ENCODE measurements around the gene RIPOR3. TPM values are rescaled to one million over a fixed set of nuclear protein-coding genes. Genes with fewer than 3 reads are reported as not detected.
"Not testable (repeated sequence)": the region's sequence is repeated elsewhere in the genome, so short reads cannot be mapped to it uniquely, and the experiment has no call there.

Gene RIPOR3
- total RNA-seq, 1 donor from 2014 or later = 5.1 TPM

GRCh38 chr20:50646483-50646996, 44.8 kb downstream of the RIPOR3 start:
- Mint-ChIP-seq H3K4me1 (ENCODE audit: unreplicated experiment) (peaks cover 22% of the 10 kb centered on the region), H3K9me3 (no peaks in the 10 kb centered on the region), H3K4me3 (no peak overlapping the region), H3K27ac (peak overlapping the region; percentile 96), H3K36me3 (no peaks in the 10 kb centered on the region), H3K27me3 (no peaks in the 10 kb centered on the region)
- TF ChIP-seq CTCF (conservative IDR thresholded peaks at IDR 0.05) = peak; percentile 62
- no peak for DNase-seq (ENCODE audit: extremely low spot score, unreplicated experiment)

- Mint-ChIP-seq H3K4me1 (ENCODE audit: unreplicated experiment) (peaks cover 22% of the 10 kb centered on the region), H3K27ac (peak overlapping the region; percentile 96), H3K4me3 (peak overlapping the region; percentile 64), H3K9me3 (no peaks in the 10 kb centered on the region), H3K27me3 (no peaks in the 10 kb centered on the region), H3K36me3 (no peaks in the 10 kb centered on the region)
- no peak for DNase-seq (ENCODE audit: extremely low spot score, unreplicated experiment)
- no peak for TF ChIP-seq CTCF (conservative IDR thresholded peaks at IDR 0.05)
Observed at GRCh38 chr20:50645253-50646068, 45.9 kb downstream of the RIPOR3 start.

- Mint-ChIP-seq H3K9me3 (no peaks in the 10 kb centered on the region), H3K27ac (peak overlapping the region; percentile 71), H3K36me3 (no peaks in the 10 kb centered on the region), H3K4me3 (peak overlapping the region; percentile 28), H3K4me1 (ENCODE audit: unreplicated experiment) (peaks cover 23% of the 10 kb centered on the region), H3K27me3 (no peaks in the 10 kb centered on the region)
- no peak for TF ChIP-seq CTCF (conservative IDR thresholded peaks at IDR 0.05)
- DNase-seq (ENCODE audit: extremely low spot score, unreplicated experiment) = no peak
Observed at GRCh38 chr20:50642288-50642803, 49.0 kb downstream of the RIPOR3 start.

GRCh38 chr20:50641625-50642287, 49.6 kb downstream of the RIPOR3 start:
- peaks cover 29% of the 10 kb centered on the region for H3K4me1 Mint-ChIP-seq (ENCODE audit: unreplicated experiment)
- not testable (repeated sequence) for H3K27me3 Mint-ChIP-seq; H3K36me3 Mint-ChIP-seq; DNase-seq (ENCODE audit: extremely low spot score, unreplicated experiment); H3K9me3 Mint-ChIP-seq
- H3K4me3 Mint-ChIP-seq = peak overlapping the region; percentile 28
- peak overlapping the region; percentile 71 for H3K27ac Mint-ChIP-seq

- not testable (repeated sequence) for H3K4me3 Mint-ChIP-seq; H3K27ac Mint-ChIP-seq; DNase-seq (ENCODE audit: extremely low spot score, unreplicated experiment); H3K36me3 Mint-ChIP-seq; H3K27me3 Mint-ChIP-seq; H3K9me3 Mint-ChIP-seq
- H3K4me1 Mint-ChIP-seq (ENCODE audit: unreplicated experiment) = peaks cover 34% of the 10 kb centered on the region
Observed at GRCh38 chr20:50639971-50640711, 51.2 kb downstream of the RIPOR3 start.

GRCh38 chr20:50638015-50638847, 53.1 kb downstream of the RIPOR3 start:
- not testable (repeated sequence) for H3K27me3 Mint-ChIP-seq; H3K36me3 Mint-ChIP-seq; DNase-seq (ENCODE audit: extremely low spot score, unreplicated experiment); H3K4me3 Mint-ChIP-seq; H3K27ac Mint-ChIP-seq; H3K9me3 Mint-ChIP-seq
- peaks cover 39% of the 10 kb centered on the region for H3K4me1 Mint-ChIP-seq (ENCODE audit: unreplicated experiment)

Data from type B pancreatic cell (in vitro differentiated cells).